Liver (tissue), 9 donors: ENCODE results near the gene EDEM1. TPM values are rescaled to one million over a fixed set of nuclear protein-coding genes. Genes with fewer than 3 reads are reported as not detected.
A peak's percentile ranks its signal among the peaks of the same experiment; 100 is the strongest.

Experiments
- DNase-seq: peaks from one replicate; pipeline ENCODE4 v3.0.0-alpha.2; 2017; ENCODE audit warnings: low spot score
- H3K27ac ChIP-seq, 2 donors: one replicate each; pipeline ENCODE4 v1.7.0; 2013; ENCODE audit warnings: inconsistent platforms in 2 of 2, low read length in 2 of 2, control low read depth in 1 of 2, low read depth in 1 of 2, mild to moderate bottlenecking in 1 of 2
- H3K27me3 ChIP-seq, 4 donors: one replicate each; pipeline versions ENCODE4 v1.6.1 to v1.7.0; 2013; ENCODE audit warnings: low read length in 3 of 4, inconsistent platforms in 1 of 4, mild to moderate bottlenecking in 1 of 4, moderate library complexity in 1 of 4; ENCODE audit not compliant: control insufficient read depth in 4 of 4, insufficient read depth in 4 of 4
- H3K36me3 ChIP-seq, 4 donors: one replicate each; pipeline versions ENCODE4 v1.6.1 to v1.7.0; 2013; ENCODE audit warnings: low read length in 3 of 4, mild to moderate bottlenecking in 3 of 4, low read depth in 1 of 4, moderate library complexity in 1 of 4; ENCODE audit not compliant: control insufficient read depth in 4 of 4, insufficient read depth in 3 of 4
- H3K4me1 ChIP-seq, 4 donors: one replicate each; pipeline versions ENCODE4 v1.6.1 to v1.7.0; 2013; ENCODE audit warnings: low read length in 3 of 4, mild to moderate bottlenecking in 3 of 4, moderate library complexity in 1 of 4; ENCODE audit not compliant: control insufficient read depth in 4 of 4, insufficient read depth in 4 of 4
- H3K4me3 ChIP-seq, 3 donors: one replicate each; pipeline versions ENCODE4 v1.6.1 to v1.7.0; 2013; ENCODE audit warnings: low read length in 3 of 3, control low read depth in 1 of 3, low read depth in 1 of 3, mild to moderate bottlenecking in 1 of 3
- H3K9ac ChIP-seq, 2 donors: one replicate each; pipeline ENCODE4 v1.7.0; 2013; ENCODE audit warnings: low read length in 2 of 2, mild to moderate bottlenecking in 2 of 2, moderate library complexity in 2 of 2, control low read depth in 1 of 2, low read depth in 1 of 2
- H3K9me3 ChIP-seq, 4 donors: one replicate each; pipeline versions ENCODE4 v1.6.1 to v1.7.0; 2013; ENCODE audit warnings: low read length in 3 of 4; ENCODE audit not compliant: control insufficient read depth in 4 of 4
- CTCF ChIP-seq: fragments of 150-350 bp; IDR thresholded peaks from 2 replicates; pipeline ENCODE4 v1.5.1; 2017; ENCODE audit warnings: improper control_type of control experiment, low read depth, low read length; ENCODE audit not compliant: missing input control
- FOXA2 ChIP-seq: IDR thresholded peaks from 2 replicates; pipeline ENCODE4 v1.6.1; 2016; ENCODE audit warnings: antibody characterized with exemption
- HNF4A ChIP-seq, 2 donors: conservative IDR thresholded peaks; 2 replicates each; pipeline ENCODE4 v1.6.1; 2016; ENCODE audit warnings: antibody characterized with exemption in 2 of 2, mild to moderate bottlenecking in 2 of 2
- JUND ChIP-seq, 2 donors: IDR thresholded peaks; 2 replicates each; pipeline ENCODE4 v1.6.1; 2016; ENCODE audit warnings: antibody characterized with exemption in 2 of 2
- MAX ChIP-seq: IDR thresholded peaks from 2 replicates; pipeline ENCODE4 v1.6.1; 2016; ENCODE audit warnings: antibody characterized with exemption
- NR2F2 ChIP-seq: IDR thresholded peaks from 2 replicates; pipeline ENCODE4 v1.6.1; 2016; ENCODE audit warnings: antibody characterized with exemption
- REST ChIP-seq: IDR thresholded peaks from 2 replicates; pipeline ENCODE4 v1.6.1; 2016; ENCODE audit warnings: antibody characterized with exemption, mild to moderate bottlenecking
- RXRA ChIP-seq, 2 donors: IDR thresholded peaks; 2 replicates each; pipeline ENCODE4 v1.6.1; 2017 to 2018; ENCODE audit warnings: antibody characterized with exemption in 2 of 2, mild to moderate bottlenecking in 1 of 2
- SP1 ChIP-seq: IDR thresholded peaks from 2 replicates; pipeline ENCODE4 v1.6.1; 2018; ENCODE audit warnings: antibody characterized with exemption, mild to moderate bottlenecking
- YY1 ChIP-seq: IDR thresholded peaks from 2 replicates; pipeline ENCODE4 v1.6.1; 2016; ENCODE audit warnings: antibody characterized with exemption, mild to moderate bottlenecking
- WGBS: extraction: QIAGEN DNeasy Blood & Tissue Kit; methylation state at CpG from one replicate; pipeline ENCODE4 v1.1.7; 2013; 5-methylcytosine and 5-hydroxymethylcytosine counted together
- polyA plus RNA-seq, 2 donors: library from polyadenylated mRNA; stranded (reverse) in 1 of 2; unstranded in 1 of 2; fragments of 200-250 nt in 1 of 2; fragments of >200 nt in 1 of 2; fragmentation: Nextera tagmentation in 1 of 2; extraction: Ambion mirVana in 1 of 2; gene quantifications; one replicate each; pipeline versions ENCODE4 v1.2.1 to v1.2.3, GENCODE V29; 2013 to 2015
- total RNA-seq, 2 donors: library from RNA; depleted of rRNA; stranded (reverse); fragments of >200 nt; gene quantifications; one replicate each; pipeline ENCODE4 v1.2.3, GENCODE V29; 2014
- donor health status: healthy.
- donor health status: healthy.
- donor health status: healthy.
- donor health status: healthy.
- donor health status: healthy.

The EDEM1 gene
- total and polyA plus RNA-seq, 4 donors = 20.4 to 97.5 (median 32.9) TPM

- TF ChIP-seq SP1 (no peak), HNF4A (conservative IDR thresholded peaks at IDR 0.05) (no peak), MAX (no peak), CTCF (no peak), YY1 (no peak)
These were observed 5.3 kb downstream of the EDEM1 start (continued) for GRCh38 chr3:5192571-5193365.

- H3K4me1 ChIP-seq = peaks cover 14 to 49% (median 31%) of the 10 kb centered on the region in 4 donors
- WGBS = 65% methylated on average over 2 of the region's 2 CpGs
- H3K27ac ChIP-seq = peak overlapping the region; percentile 1 to 8
These were observed 6.8 kb downstream of the EDEM1 start for GRCh38 chr3:5194341-5194740.

GRCh38 chr3:5194801-5195509, 7.4 kb downstream of the EDEM1 start:
- H3K9ac ChIP-seq = no peak overlapping the region

More at GRCh38 chr3:5194341-5194740, 6.8 kb downstream of the EDEM1 start:
- TF ChIP-seq RXRA (IDR thresholded peaks at IDR 0.05) = no peak
- peak in 1 of 2 donors; percentile 2 for TF ChIP-seq JUND (IDR thresholded peaks at IDR 0.05)
- Histone ChIP-seq H3K27me3 (no peaks in the 10 kb centered on the region), H3K9ac (no peak overlapping the region), H3K4me3 (no peak overlapping the region), H3K36me3 (peaks cover 0 to 13% (median 5%) of the 10 kb centered on the region in 4 donors), H3K9me3 (no peaks in the 10 kb centered on the region)
- DNase-seq = no peak

More at GRCh38 chr3:5194801-5195509, 7.4 kb downstream of the EDEM1 start:
- peak overlapping the region; percentile 47 to 54 for H3K27ac ChIP-seq
- H3K36me3 ChIP-seq = peaks cover under 1 to 16% (median 8%) of the 10 kb centered on the region in 4 donors
- H3K27me3 ChIP-seq = no peaks in the 10 kb centered on the region
- 54% methylated on average over 2 of the region's 2 CpGs for WGBS
- DNase-seq = no peak
- H3K4me3 ChIP-seq = no peak overlapping the region
- H3K9me3 ChIP-seq = no peaks in the 10 kb centered on the region
- peaks cover 14 to 46% (median 31%) of the 10 kb centered on the region in 4 donors for H3K4me1 ChIP-seq
- peak; percentile 18 to 86 for TF ChIP-seq JUND (IDR thresholded peaks at IDR 0.05)
- TF ChIP-seq CTCF = no peak
- TF ChIP-seq FOXA2 = no peak
- no peak for TF ChIP-seq HNF4A (conservative IDR thresholded peaks at IDR 0.05)
- TF ChIP-seq REST = no peak
- TF ChIP-seq NR2F2 = no peak
